K562 (cell line): Measurements from ENCODE around the gene ZNF821. TPM values are rescaled to one million over a fixed set of nuclear protein-coding genes. Genes with fewer than 3 reads are reported as not detected.

Experiments
- ARID1B ChIP-seq: fragments of 450-650 bp; IDR thresholded peaks from 2 replicates; pipeline ENCODE4 v1.6.1; 2016; ENCODE audit warnings: antibody characterized with exemption, mild to moderate bottlenecking, inconsistent platforms
- ATF2 ChIP-seq: sonication (generic); formaldehyde crosslinking; IDR thresholded peaks from 2 replicates; pipeline ENCODE4 v1.8.1; 2022; ENCODE audit warnings: missing genetic modification reagents
- CHAMP1 ChIP-seq: fragments of 450-650 bp; IDR thresholded peaks from 2 replicates; pipeline ENCODE4 v1.6.1; 2016; ENCODE audit warnings: mild to moderate bottlenecking
- ETS1 ChIP-seq: conservative IDR thresholded peaks from 2 replicates; pipeline ENCODE4 v1.6.1; 2011; ENCODE audit warnings: low read depth, mild to moderate bottlenecking, low read length; ENCODE audit not compliant: control insufficient read depth
- HOMEZ ChIP-seq: fragments of 250-450 bp; sonication (Bioruptor Pico); IDR thresholded peaks from 2 replicates; pipeline ENCODE4 v1.4.0; 2020; ENCODE audit warnings: mild to moderate bottlenecking, moderate library complexity
- NCOA6 ChIP-seq: fragments of 450-650 bp; IDR thresholded peaks from 2 replicates; pipeline ENCODE4 v1.6.1; 2017; ENCODE audit warnings: mild to moderate bottlenecking
- NFE2 ChIP-seq: IDR thresholded peaks from 2 replicates; pipeline ENCODE4 v1.6.1; 2014; ENCODE audit warnings: antibody characterized with exemption, low read depth
- NFYB ChIP-seq: IDR thresholded peaks from 2 replicates; pipeline ENCODE4 v1.6.1; 2011; ENCODE audit warnings: mild to moderate bottlenecking, moderate library complexity; ENCODE audit not compliant: insufficient read length; ENCODE audit errors: extremely low read depth
- NKRF ChIP-seq: fragments of 450-650 bp; IDR thresholded peaks from 2 replicates; pipeline ENCODE4 v1.6.1; 2016; ENCODE audit warnings: borderline replicate concordance
- TBL1XR1 ChIP-seq, 2 experiments: IDR thresholded peaks; 2 replicates each; pipeline ENCODE4 v1.6.1; 2012; ENCODE audit warnings: improper control_type of control experiment in 2 of 2, low read length in 2 of 2, mild to moderate bottlenecking in 1 of 2
- TRIM25 ChIP-seq: fragments of 450-650 bp; IDR thresholded peaks from 2 replicates; pipeline ENCODE4 v1.7.0; 2016; ENCODE audit warnings: borderline replicate concordance
- ZBTB26 ChIP-seq: fragments of 450-650 bp; formaldehyde crosslinking; IDR thresholded peaks from 2 replicates; pipeline ENCODE4 v1.4.0; 2022; ENCODE audit warnings: missing genetic modification characterization
- ZNF57 ChIP-seq: fragments of 450-650 bp; formaldehyde crosslinking; IDR thresholded peaks from 2 replicates; pipeline ENCODE4 v1.4.0; 2020; ENCODE audit warnings: mild to moderate bottlenecking, moderate library complexity
- ZZZ3 ChIP-seq: fragments of 450-650 bp; IDR thresholded peaks from 2 replicates; pipeline ENCODE4 v1.6.1; 2016; ENCODE audit warnings: antibody characterized with exemption, mild to moderate bottlenecking, moderate library complexity
- polyA plus RNA-seq, 8 experiments: library from polyadenylated mRNA; depleted of rRNA in 4 of 8; stranded (reverse) in 5 of 8; unstranded in 3 of 8; fragments of >200 nt; fragmentation: Nextera tagmentation in 2 of 8; fragmentation: Illumina TruSeq in 1 of 8; extraction: Ambion mirVana in 2 of 8; extraction: Trizol in 1 of 8; gene quantifications; 2 replicates each; pipeline versions ENCODE4 v1.2.1 to v1.2.3, GENCODE V29; 2011 to 2014; ENCODE audit warnings: inconsistent platforms in 1 of 8, missing spikeins in 1 of 8
- total RNA-seq, 7 experiments: library from RNA; depleted of rRNA in 6 of 7; stranded (reverse); fragments of >200 nt in 6 of 7; fragmentation: Illumina TruSeq in 2 of 7; extraction: Trizol in 2 of 7; gene quantifications; 2 replicates each; pipeline versions ENCODE4 v1.2.1 to v1.2.3, GENCODE V29; 2011 to 2021; ENCODE audit warnings: low replicate concordance in 1 of 7

The ZNF821 gene
- total and polyA plus RNA-seq, 9 of the 15 experiments (the other 6 are each of a cell fraction or from before 2014, with no cell fraction given): 0.38 to 5.6 (median 3.6) TPM

- TF ChIP-seq TRIM25 (no peak), HOMEZ (CRISPR knock-in tag) (no peak), ATF2 (no peak), NCOA6 (no peak), ARID1B (peak; percentile 61), ETS1 (peak; percentile 90), ZBTB26 (CRISPR knock-in tag) (peak; percentile 27; the same call in 1 of the 2 replicates), ZNF57 (CRISPR knock-in tag) (no peak), NKRF (peak; percentile 75; the same call in 1 of the 2 replicates), NFE2 (peak; percentile 39; the same call in 1 of the 2 replicates), ZZZ3 (no peak), CHAMP1 (peak; percentile 96), TBL1XR1 (IDR thresholded peaks at IDR 0.05; ENCODE audit: low read length in 2 of 2) (peak in 1 of 2 experiments; percentile 53; a peak in 1 of 4 replicates), NFYB (peak; percentile 46)
Measured at GRCh38 chr16:71894921-71895678, 11.1 kb upstream of the ZNF821 start, which contains the start of gene IST1 (continued).
